Measurements from ENCODE around the gene CFAP46.

CFAP46 gene

DNA sequence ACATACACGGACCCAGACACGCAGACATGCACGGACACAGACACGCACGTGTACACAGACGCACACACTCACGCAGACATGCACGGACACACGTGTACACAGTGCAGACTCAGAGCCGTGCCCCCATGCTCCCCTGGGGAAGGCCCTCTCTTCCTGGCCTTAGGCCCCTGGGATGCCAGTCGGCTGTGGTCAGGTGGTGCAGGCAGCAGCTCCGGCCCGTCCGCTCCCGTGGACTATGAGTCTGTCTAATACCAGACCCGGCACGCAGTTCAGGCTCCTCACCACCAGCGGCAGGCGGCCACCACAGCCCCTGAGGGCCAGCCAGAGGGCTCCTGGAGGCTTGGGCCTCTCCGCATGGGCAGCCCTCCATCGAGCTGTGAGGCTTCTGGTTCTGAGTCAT, 104.5 kb downstream of the CFAP46 start:
- TF ChIP-seq, protein P1, sequence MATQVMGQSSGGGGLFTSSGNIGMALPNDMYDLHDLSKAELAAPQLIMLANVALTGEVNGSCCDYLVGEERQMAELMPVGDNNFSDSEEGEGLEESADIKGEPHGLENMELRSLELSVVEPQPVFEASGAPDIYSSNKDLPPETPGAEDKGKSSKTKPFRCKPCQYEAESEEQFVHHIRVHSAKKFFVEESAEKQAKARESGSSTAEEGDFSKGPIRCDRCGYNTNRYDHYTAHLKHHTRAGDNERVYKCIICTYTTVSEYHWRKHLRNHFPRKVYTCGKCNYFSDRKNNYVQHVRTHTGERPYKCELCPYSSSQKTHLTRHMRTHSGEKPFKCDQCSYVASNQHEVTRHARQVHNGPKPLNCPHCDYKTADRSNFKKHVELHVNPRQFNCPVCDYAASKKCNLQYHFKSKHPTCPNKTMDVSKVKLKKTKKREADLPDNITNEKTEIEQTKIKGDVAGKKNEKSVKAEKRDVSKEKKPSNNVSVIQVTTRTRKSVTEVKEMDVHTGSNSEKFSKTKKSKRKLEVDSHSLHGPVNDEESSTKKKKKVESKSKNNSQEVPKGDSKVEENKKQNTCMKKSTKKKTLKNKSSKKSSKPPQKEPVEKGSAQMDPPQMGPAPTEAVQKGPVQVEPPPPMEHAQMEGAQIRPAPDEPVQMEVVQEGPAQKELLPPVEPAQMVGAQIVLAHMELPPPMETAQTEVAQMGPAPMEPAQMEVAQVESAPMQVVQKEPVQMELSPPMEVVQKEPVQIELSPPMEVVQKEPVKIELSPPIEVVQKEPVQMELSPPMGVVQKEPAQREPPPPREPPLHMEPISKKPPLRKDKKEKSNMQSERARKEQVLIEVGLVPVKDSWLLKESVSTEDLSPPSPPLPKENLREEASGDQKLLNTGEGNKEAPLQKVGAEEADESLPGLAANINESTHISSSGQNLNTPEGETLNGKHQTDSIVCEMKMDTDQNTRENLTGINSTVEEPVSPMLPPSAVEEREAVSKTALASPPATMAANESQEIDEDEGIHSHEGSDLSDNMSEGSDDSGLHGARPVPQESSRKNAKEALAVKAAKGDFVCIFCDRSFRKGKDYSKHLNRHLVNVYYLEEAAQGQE (IDR thresholded peaks at IDR 0.05; ENCODE audit: insufficient read depth in 1 of 2, low read depth in 2 of 2, low read length in 2 of 2) = no peak
- TF ChIP-seq TAF1 (IDR thresholded peaks at IDR 0.05; ENCODE audit: borderline replicate concordance, insufficient read depth, low read length) (no peak), POLR2AphosphoS5 (IDR thresholded peaks at IDR 0.05; ENCODE audit: low read depth, low read length) (no peak), SIN3A (IDR thresholded peaks at IDR 0.05; ENCODE audit: borderline replicate concordance, insufficient read depth, low read length) (no peak), FOXP2 (optimal IDR thresholded peaks at IDR 0.05; ENCODE audit: borderline replicate concordance, extremely low read depth, extremely low read length, insufficient read depth) (no peak)

DNA sequence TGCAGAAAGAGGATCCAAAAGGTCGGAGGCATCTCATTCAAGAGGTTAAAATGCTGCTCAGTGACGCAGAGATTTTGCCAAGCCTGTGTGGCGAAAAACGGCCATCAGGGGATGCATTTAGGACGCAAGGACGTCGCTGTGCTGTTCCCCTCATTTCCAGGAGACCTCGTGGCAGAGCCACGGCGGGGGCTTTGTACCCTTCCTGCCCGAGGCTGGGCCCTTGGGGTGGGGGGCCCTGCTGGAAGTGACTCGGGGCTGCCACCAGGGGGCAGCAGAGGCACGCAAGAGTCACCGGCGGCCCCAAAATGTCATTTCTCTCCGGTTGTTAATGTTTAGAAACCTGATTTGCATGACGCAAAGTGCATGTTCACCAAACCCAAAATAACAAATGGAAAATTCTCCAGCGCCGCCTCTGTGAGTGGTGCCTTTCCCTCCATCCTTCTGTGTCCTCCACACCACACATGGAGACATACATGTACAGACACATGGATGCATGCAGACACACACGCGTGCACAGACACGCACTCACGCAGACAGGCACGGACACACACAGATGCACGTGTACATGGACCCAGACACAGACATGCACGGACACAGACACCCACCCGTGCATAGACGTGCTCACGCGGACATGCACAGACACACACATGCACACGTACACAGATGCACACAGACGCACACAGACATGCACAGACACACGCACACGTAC, 105.4 kb downstream of the CFAP46 start:
- TF ChIP-seq TAF1 (IDR thresholded peaks at IDR 0.05; ENCODE audit: borderline replicate concordance, insufficient read depth, low read length) = no peak
- TF ChIP-seq, protein P1 (IDR thresholded peaks at IDR 0.05; ENCODE audit: insufficient read depth in 1 of 2, low read depth in 2 of 2, low read length in 2 of 2) = no peak

DNA sequence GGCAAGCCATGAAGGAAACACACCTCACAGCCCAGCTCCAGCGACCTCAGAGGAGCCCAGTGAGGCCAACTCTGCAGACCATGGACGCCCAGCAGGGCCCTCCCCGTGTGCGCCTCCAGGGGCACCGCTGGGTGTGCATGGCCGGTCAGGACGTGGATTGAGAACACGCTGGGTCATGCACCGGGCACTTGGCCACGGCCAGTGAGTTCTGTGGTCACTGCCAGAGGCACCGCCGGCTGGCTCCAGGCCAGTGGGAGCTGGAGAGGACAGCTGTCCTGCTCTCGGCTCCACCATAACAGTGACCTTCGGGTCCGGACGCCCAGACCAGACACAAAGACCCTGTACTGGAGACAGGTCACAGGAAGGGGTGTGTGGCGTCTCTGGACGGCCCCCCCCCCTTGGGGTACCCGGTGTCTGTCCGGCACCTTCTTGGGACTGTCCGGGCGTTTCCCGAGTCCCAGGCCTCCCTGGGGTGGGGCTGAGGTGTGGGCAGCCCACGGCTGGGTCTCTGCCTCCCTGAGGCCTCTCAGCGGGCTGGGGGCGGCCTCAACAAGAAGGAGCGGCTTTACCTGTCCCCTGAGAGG, 106.0 kb downstream of the CFAP46 start:
- no peak for TF ChIP-seq TAF1 (IDR thresholded peaks at IDR 0.05; ENCODE audit: borderline replicate concordance, insufficient read depth, low read length)

DNA sequence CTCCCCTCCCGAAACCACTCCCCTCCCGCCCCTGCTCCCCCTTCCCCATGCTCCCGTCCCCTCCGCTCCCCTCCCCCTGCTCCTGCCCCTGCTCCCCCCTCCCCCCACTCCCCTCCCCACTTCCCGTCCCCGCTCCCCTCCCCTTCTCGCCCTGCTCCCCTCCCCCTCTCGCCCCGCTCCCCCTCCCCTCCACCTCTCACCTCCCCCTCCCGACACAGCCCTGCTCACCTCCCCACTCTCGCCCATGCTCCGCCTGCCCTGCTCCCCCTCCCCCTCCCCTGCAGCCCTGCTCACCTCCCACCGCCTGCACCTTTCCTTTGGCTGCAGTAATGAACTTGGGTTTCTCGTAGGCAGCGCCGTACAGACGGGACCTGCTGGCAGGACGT, 106.5 kb downstream of the CFAP46 start:
- TF ChIP-seq SIN3A (IDR thresholded peaks at IDR 0.05; ENCODE audit: borderline replicate concordance, insufficient read depth, low read length) (no peak), FOXP2 (optimal IDR thresholded peaks at IDR 0.05; ENCODE audit: borderline replicate concordance, extremely low read depth, extremely low read length, insufficient read depth) (no peak), TAF1 (IDR thresholded peaks at IDR 0.05; ENCODE audit: borderline replicate concordance, insufficient read depth, low read length) (no peak), POLR2AphosphoS5 (IDR thresholded peaks at IDR 0.05; ENCODE audit: low read depth, low read length) (no peak)
- TF ChIP-seq, protein P1 (IDR thresholded peaks at IDR 0.05; ENCODE audit: insufficient read depth in 1 of 2, low read depth in 2 of 2, low read length in 2 of 2) = no peak

DNA sequence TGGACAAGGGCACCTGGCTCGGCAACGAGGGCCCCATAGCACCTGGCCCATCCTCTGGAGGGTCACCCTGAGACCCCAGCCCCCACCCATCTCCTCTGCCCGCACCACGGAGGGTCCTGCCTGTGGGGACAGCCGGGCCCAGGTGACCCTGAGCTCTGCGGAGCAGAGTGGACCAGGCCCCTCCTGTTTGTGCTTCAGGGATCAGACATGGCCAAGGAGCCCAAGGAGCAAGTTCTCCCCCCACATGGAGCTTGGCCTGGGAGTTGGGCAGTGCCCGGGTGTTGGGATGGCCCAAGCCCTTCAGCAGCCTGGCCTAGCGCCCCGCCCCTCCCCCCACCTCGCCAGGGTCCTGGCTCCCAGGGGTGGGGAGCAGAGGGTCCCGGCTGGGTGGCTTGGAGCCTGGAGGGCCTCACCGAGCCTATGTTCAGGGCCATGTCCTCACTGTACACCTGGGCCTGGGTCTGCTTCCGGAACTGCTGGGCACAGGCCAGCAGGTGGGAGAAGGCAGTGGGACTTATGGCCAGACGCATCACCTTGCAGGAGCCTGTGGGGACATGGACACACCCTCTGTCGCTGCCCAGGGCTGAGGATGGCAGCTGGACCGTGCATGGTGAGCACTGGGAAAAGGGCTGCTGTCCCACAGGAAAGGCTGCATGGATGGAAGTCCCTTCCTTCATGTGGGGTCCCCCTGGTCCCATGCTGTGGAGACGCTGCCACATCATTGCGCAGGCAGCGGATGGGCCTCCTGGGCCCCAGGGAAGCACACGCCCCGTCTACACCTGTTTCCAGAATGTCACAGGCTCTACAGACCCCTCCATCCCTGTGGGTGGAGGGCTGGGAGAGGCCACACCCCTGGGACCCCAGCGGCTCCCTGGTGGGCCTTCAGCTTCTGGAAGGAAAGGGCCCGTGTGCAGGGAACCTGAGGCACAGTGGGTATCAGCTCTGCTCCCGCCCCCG, 107.2 kb downstream of the CFAP46 start:
- TF ChIP-seq FOXP2 (optimal IDR thresholded peaks at IDR 0.05; ENCODE audit: borderline replicate concordance, extremely low read depth, extremely low read length, insufficient read depth) (no peak), SIN3A (IDR thresholded peaks at IDR 0.05; ENCODE audit: borderline replicate concordance, insufficient read depth, low read length) (no peak), TAF1 (IDR thresholded peaks at IDR 0.05; ENCODE audit: borderline replicate concordance, insufficient read depth, low read length) (no peak), POLR2AphosphoS5 (IDR thresholded peaks at IDR 0.05; ENCODE audit: low read depth, low read length) (no peak)
- TF ChIP-seq, protein P1 (IDR thresholded peaks at IDR 0.05; ENCODE audit: insufficient read depth in 1 of 2, low read depth in 2 of 2, low read length in 2 of 2) = no peak
